NT2/D1 (cell line): ENCODE measurements around the gene IPP.

Source experiments
- DNase-seq: peaks from one replicate; pipeline ENCODE4 v3.0.0-alpha.2; 2011; ENCODE audit warnings: low read depth, low spot score
- H3K27me3 ChIP-seq: 2 replicates; pipeline ENCODE4 v1.6.0; 2011; ENCODE audit warnings: mild to moderate bottlenecking; ENCODE audit not compliant: insufficient read length, insufficient read depth
- H3K36me3 ChIP-seq: 2 replicates; pipeline ENCODE4 v1.6.1; 2011; ENCODE audit warnings: mild to moderate bottlenecking, low read length, mixed read lengths; ENCODE audit not compliant: insufficient read depth, insufficient read length
- H3K4me1 ChIP-seq: 2 replicates; pipeline ENCODE4 v1.5.1; 2011; ENCODE audit not compliant: insufficient read depth, insufficient read length
- H3K4me3 ChIP-seq: 2 replicates; pipeline ENCODE4 v1.5.1; 2011; ENCODE audit warnings: low read depth; ENCODE audit not compliant: insufficient read length
- H3K9ac ChIP-seq: 2 replicates; pipeline ENCODE4 v1.6.0; 2011; ENCODE audit warnings: low read depth; ENCODE audit not compliant: insufficient read length
- H3K9me3 ChIP-seq: 2 replicates; pipeline ENCODE4 v1.5.1; 2011; ENCODE audit warnings: mild to moderate bottlenecking, low read length; ENCODE audit not compliant: insufficient read depth
- SUZ12 ChIP-seq: IDR thresholded peaks from 2 replicates; pipeline ENCODE4 v1.6.1; 2011; ENCODE audit not compliant: insufficient read length, insufficient read depth; ENCODE audit errors: extremely low read depth
- YY1 ChIP-seq: IDR thresholded peaks from 2 replicates; pipeline ENCODE4 v1.6.1; 2011; ENCODE audit not compliant: insufficient read length, insufficient read depth
- ZNF274 ChIP-seq: IDR thresholded peaks from 2 replicates; pipeline ENCODE4 v1.6.1; 2011; ENCODE audit warnings: mild to moderate bottlenecking, low read depth, low read length

IPP gene

GRCh38 chr1:45750298-45751038 lies at the start of gene IPP:
Gene IPP, minus strand, starts transcription at chr1:45750653. Its CDS starts 4,242 bp downstream, at chr1:45746411.
- Histone ChIP-seq H3K9me3 (peaks cover 22% of the 10 kb centered on the region), H3K9ac (peak within 1 kb of the TSS; percentile 84), H3K4me1 (peaks cover 2% of the 10 kb centered on the region)

GRCh38 chr1:45796946-45797345 lies 46.5 kb upstream of the IPP start:
- Histone ChIP-seq H3K4me3 (no peak overlapping the region), H3K36me3 (no peaks in the 10 kb centered on the region), H3K4me1 (no peaks in the 10 kb centered on the region), H3K9ac (no peak overlapping the region), H3K27me3 (peaks cover 9% of the 10 kb centered on the region), H3K9me3 (no peaks in the 10 kb centered on the region)
- no peak for TF ChIP-seq YY1
- no peak for TF ChIP-seq SUZ12
- no peak for TF ChIP-seq ZNF274
- peak; percentile 52 for DNase-seq

More at GRCh38 chr1:45750298-45751038, at the start of gene IPP:
- TF ChIP-seq YY1, result peak; percentile 12
- TF ChIP-seq ZNF274, result no peak
- DNase-seq, result peak; percentile 96
- H3K4me3 ChIP-seq, result peak within 1 kb of the TSS; percentile 59
- no peaks in the 10 kb centered on the region for H3K27me3 ChIP-seq
- no peaks in the 10 kb centered on the region for H3K36me3 ChIP-seq

- no peak for TF ChIP-seq YY1
- no peak for TF ChIP-seq ZNF274
- TF ChIP-seq SUZ12, result no peak
- no peaks in the 10 kb centered on the region for H3K9me3 ChIP-seq
- no peaks in the 10 kb centered on the region for H3K36me3 ChIP-seq
- no peaks in the 10 kb centered on the region for H3K4me1 ChIP-seq
- no peak for DNase-seq
- H3K27me3 ChIP-seq, result peaks cover 9% of the 10 kb centered on the region
- H3K9ac ChIP-seq, result no peak overlapping the region
- no peak overlapping the region for H3K4me3 ChIP-seq
Observed at GRCh38 chr1:45796381-45796780, 45.9 kb upstream of the IPP start.

DNA sequence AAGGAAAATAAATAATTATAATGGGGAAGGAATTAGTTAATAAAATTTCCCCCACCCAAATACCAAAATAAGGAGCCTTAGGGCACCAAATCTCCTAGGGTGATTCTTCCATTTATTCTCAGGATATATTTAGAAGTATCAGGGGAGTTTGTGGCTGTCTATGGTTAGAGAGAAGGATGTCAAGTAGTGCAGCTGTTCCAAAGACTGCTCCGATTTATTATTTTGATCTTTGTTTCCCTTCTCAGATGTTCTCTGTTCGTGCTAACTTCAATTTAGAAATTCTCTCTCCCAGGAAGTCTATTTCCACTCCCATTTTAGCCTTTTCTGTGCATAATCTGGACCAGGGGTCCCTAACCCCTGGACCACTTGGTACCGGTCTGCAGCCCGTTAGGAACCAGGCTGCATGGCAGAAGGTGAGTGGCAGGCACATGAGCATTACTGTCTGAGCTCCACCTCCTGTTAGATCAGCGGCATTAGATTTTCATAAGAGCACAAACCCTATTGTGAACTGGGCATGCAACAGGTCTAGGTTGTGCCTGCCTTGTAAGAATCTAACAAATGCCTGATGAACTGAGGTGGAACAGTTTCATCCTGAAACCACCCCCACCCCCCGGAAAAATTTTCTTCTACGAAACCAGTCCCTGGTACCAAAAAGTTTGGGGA lies 43.6 kb upstream of the IPP start:
- Histone ChIP-seq H3K36me3 (no peaks in the 10 kb centered on the region), H3K9ac (no peak overlapping the region), H3K4me3 (no peak overlapping the region), H3K9me3 (no peaks in the 10 kb centered on the region), H3K4me1 (no peaks in the 10 kb centered on the region), H3K27me3 (peaks cover 5% of the 10 kb centered on the region)
- DNase-seq, result no peak
- TF ChIP-seq ZNF274 (no peak), YY1 (no peak), SUZ12 (no peak)

- H3K9ac ChIP-seq, result no peak overlapping the region
- H3K4me3 ChIP-seq, result no peak overlapping the region
- H3K36me3 ChIP-seq, result no peaks in the 10 kb centered on the region
- no peaks in the 10 kb centered on the region for H3K9me3 ChIP-seq
- no peaks in the 10 kb centered on the region for H3K27me3 ChIP-seq
- TF ChIP-seq ZNF274 (no peak), SUZ12 (no peak), YY1 (no peak)
- no peak for DNase-seq
- no peaks in the 10 kb centered on the region for H3K4me1 ChIP-seq
Observed at GRCh38 chr1:45792744-45793143, 42.3 kb upstream of the IPP start.

- Histone ChIP-seq H3K4me3 (no peak overlapping the region), H3K9me3 (no peaks in the 10 kb centered on the region), H3K4me1 (no peaks in the 10 kb centered on the region), H3K9ac (no peak overlapping the region), H3K36me3 (no peaks in the 10 kb centered on the region), H3K27me3 (no peaks in the 10 kb centered on the region)
- TF ChIP-seq ZNF274 (no peak), YY1 (no peak), SUZ12 (no peak)
- DNase-seq, result no peak
Observed at GRCh38 chr1:45789601-45790000, 39.1 kb upstream of the IPP start.

DNA sequence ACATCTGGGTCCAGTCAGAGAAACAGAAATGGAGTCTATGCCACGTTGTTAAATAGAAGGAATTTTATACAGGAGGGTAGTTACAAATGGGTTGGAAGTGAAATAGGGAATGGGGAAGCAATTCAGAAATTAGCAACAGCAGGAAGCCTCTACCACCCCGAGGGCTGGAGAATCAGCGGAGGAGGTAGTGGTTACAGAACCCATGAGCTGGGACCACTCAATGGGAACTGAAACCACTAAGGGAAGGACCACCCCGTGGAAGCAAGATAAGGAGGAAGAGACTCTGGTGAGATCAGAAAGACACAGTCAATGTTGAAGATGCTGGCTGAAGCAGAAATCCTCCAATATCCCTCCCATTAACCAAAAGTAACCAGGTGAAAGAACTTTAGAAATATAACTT lies 37.5 kb upstream of the IPP start:
- no peaks in the 10 kb centered on the region for H3K4me1 ChIP-seq
- no peaks in the 10 kb centered on the region for H3K27me3 ChIP-seq
- TF ChIP-seq SUZ12 (no peak), ZNF274 (no peak), YY1 (no peak)
- H3K9ac ChIP-seq, result no peak overlapping the region
- no peaks in the 10 kb centered on the region for H3K36me3 ChIP-seq
- no peaks in the 10 kb centered on the region for H3K9me3 ChIP-seq
- no peak overlapping the region for H3K4me3 ChIP-seq
- DNase-seq, result no peak
